PFSK-1 (cell line): ENCODE results near the gene LRRC17.

Experiments used
- FOXP2 ChIP-seq: optimal IDR thresholded peaks from 2 replicates; pipeline ENCODE3; 2011; ENCODE audit warnings: borderline replicate concordance, control low read depth, inconsistent platforms; ENCODE audit not compliant: insufficient read depth; ENCODE audit errors: extremely low read length, extremely low read depth
- POLR2AphosphoS5 ChIP-seq: IDR thresholded peaks from 2 replicates; pipeline ENCODE4 v1.6.1; 2012; ENCODE audit warnings: low read depth, mild to moderate bottlenecking, control low read depth, low read length, moderate library complexity
- REST ChIP-seq, 2 experiments: IDR thresholded peaks; 2 replicates each; pipeline versions ENCODE4 v1.6.1 to v1.8.0; 2011 to 2012; ENCODE audit warnings: low read depth in 2 of 2, low read length in 2 of 2, control low read depth in 1 of 2, inconsistent platforms in 1 of 2, mild to moderate bottlenecking in 1 of 2, moderate library complexity in 1 of 2; ENCODE audit not compliant: insufficient read depth in 1 of 2
- SIN3A ChIP-seq: IDR thresholded peaks from 2 replicates; pipeline ENCODE4 v1.6.1; 2012; ENCODE audit warnings: mild to moderate bottlenecking, low read length, moderate library complexity, borderline replicate concordance; ENCODE audit not compliant: insufficient read depth
- TAF1 ChIP-seq: IDR thresholded peaks from 2 replicates; pipeline ENCODE4 v1.6.1; 2012; ENCODE audit warnings: low read length, control low read depth, borderline replicate concordance; ENCODE audit not compliant: insufficient read depth

The LRRC17 gene

GRCh38 chr7:102976493-102976892 lies 63.7 kb downstream of the LRRC17 start:
- TF ChIP-seq FOXP2 (no peak), TAF1 (no peak), POLR2AphosphoS5 (no peak), SIN3A (no peak), REST (IDR thresholded peaks at IDR 0.05; ENCODE audit: insufficient read depth in 1 of 2, low read depth in 2 of 2, low read length in 2 of 2) (no peak)

DNA sequence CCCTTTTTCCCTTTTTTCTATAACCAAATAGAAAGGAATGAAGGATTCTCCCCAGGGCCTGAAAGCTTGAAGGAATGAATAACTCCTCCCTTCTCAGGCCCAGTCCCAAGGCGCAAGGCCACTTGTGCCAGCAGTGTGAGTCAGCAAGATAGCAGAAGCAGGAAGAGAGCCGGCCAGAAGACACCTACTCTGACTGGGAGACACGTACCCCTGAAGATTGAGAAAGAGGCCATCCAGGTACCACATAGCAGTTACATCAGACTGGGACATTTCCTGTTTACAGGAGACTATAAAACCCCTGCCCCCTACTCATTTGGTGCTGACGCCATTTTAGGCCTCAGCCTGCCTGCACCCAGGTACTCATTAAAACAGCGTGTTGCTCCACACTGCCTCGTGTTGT lies 65.5 kb downstream of the LRRC17 start:
- TF ChIP-seq TAF1 (no peak), FOXP2 (no peak), REST (IDR thresholded peaks at IDR 0.05; ENCODE audit: insufficient read depth in 1 of 2, low read depth in 2 of 2, low read length in 2 of 2) (no peak), POLR2AphosphoS5 (no peak), SIN3A (no peak)

GRCh38 chr7:102979670-102980069 lies 66.9 kb downstream of the LRRC17 start:
- TF ChIP-seq FOXP2 (no peak), POLR2AphosphoS5 (no peak), SIN3A (no peak), TAF1 (no peak), REST (IDR thresholded peaks at IDR 0.05; ENCODE audit: insufficient read depth in 1 of 2, low read depth in 2 of 2, low read length in 2 of 2) (no peak)

DNA sequence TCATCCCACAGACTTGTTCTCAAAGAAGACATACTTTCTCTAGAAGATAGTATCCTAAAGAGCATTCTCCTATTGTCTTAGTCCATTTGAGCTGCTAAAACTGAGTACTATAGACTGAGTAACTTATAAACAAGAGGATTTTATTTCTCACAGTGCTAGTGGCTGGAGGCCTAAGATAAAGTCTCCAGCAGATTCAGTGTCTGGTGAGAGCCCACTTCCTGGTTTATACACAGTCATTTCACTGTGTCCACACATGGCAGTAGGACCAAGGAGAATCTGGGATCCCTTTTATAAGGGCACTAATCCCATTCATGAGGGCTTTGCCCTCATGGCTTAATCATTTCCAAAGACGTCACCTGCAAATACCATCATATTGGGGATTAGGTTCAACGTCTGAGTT lies 68.7 kb downstream of the LRRC17 start:
- TF ChIP-seq SIN3A (no peak), FOXP2 (no peak), REST (IDR thresholded peaks at IDR 0.05; ENCODE audit: insufficient read depth in 1 of 2, low read depth in 2 of 2, low read length in 2 of 2) (no peak), TAF1 (no peak), POLR2AphosphoS5 (no peak)

DNA sequence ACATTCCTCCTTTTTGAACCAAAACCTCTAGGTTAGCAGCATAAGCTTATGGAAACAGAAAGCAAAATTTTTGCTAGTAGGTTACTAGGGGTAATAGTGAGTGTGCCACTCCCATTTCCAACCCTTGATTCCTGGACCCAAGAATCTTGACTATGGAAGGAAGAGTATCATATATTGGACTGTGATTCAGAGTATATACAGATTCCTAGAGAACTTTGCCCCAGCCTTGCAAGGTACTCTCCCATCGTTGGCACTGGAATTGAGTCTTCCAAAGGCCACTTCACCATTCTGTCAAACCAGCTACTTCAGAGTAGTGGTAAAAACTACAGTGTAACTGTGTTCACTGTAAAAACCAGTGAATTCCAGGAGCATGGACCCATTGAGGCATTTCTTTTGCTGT lies 69.4 kb downstream of the LRRC17 start:
- TF ChIP-seq SIN3A (no peak), TAF1 (no peak), FOXP2 (no peak), REST (IDR thresholded peaks at IDR 0.05; ENCODE audit: insufficient read depth in 1 of 2, low read depth in 2 of 2, low read length in 2 of 2) (no peak), POLR2AphosphoS5 (no peak)
